HG03039 (cell line): Measurements from ENCODE around the gene CCDC83.
A peak's percentile ranks its signal among the peaks of the same experiment; 100 is the strongest.
"Not testable (repeated sequence)": the region's sequence is repeated elsewhere in the genome, so short reads cannot be mapped to it uniquely, and the experiment has no call there.

Experiments
- ATAC-seq: cut with Tn5 transposase; IDR thresholded peaks from one replicate; pipeline ENCODE4 v1.9.1; 2021; ENCODE audit warnings: mild to moderate bottlenecking, moderate library complexity; ENCODE audit not compliant: unreplicated experiment

Gene CCDC83

DNA sequence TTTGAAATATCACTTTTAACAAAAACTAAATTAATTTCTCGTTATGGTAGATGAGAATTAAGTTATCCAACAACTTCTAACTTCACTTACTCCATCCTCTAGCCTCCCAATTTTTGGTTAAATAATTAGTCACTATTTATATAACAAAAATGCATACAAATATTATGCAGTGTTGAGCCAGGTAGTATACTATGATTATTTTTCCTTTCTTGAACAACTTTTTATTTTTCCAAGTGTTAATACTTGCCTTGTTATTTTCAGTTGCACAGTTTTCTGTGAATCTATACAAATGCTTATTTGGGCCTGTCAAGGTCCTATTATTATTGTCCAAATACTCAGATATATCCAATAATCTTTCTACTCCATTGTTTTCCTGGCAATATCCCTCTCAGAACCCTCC is 19.9 kb upstream of the CCDC83 start:
- ATAC-seq = no peak

DNA sequence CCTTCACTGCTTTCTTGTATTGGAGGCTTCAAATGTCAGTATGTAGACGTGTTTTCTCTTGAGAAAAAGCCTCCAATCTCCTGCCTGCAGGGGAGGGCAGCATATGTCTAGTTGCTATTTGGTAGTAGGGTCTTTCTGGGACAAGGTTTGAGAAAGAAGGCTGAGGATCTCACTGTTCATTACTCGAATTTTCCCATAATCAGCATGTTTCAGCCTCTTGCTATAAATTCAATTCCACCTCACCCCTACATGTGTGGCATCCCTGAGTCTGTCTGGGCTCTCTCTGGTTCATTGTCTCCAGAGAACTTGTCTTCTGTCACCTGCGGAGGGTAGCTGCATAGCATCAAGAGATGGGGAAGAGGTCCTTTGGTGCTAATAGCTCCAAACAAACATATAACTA is 19.5 kb upstream of the CCDC83 start:
- ATAC-seq = no peak

DNA sequence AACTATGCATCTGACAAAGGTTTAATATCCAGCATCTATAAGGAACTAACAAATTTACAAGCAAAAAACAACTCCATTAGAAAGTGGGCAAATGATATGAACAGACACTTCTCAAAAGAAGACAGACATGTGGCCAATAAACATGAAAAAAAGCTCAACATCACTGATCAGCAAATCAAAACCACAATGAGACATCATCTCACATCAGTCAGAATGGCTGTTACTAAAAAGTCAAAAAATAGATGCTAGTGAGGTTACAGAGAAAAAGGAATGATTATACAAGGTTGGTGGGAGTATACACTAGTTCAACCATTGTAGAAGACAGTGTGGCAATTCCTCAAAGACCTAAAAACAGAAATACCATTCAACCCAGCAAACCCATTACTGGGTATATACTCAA is 14.3 kb upstream of the CCDC83 start:
- ATAC-seq = not testable (repeated sequence)

DNA sequence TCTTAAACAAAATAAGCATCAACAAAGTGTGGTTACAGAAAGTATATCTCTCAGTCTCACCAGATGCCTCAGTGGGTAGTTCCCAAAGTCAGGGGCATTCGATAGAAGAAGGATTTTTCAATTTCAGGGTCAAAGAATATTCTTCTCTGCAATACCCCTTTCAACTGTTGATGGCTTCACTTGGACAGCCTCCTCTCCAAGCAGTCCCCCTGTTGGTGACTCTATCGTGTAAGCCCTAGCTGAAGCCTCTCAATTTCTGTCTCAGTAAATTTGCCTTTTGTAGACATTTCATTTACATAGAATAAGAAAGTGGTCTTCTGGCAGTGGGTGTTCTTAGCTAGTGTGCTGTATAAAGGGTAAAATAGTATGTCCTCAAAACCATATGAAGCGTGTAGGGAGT is 11.3 kb upstream of the CCDC83 start:
- ATAC-seq = no peak

DNA sequence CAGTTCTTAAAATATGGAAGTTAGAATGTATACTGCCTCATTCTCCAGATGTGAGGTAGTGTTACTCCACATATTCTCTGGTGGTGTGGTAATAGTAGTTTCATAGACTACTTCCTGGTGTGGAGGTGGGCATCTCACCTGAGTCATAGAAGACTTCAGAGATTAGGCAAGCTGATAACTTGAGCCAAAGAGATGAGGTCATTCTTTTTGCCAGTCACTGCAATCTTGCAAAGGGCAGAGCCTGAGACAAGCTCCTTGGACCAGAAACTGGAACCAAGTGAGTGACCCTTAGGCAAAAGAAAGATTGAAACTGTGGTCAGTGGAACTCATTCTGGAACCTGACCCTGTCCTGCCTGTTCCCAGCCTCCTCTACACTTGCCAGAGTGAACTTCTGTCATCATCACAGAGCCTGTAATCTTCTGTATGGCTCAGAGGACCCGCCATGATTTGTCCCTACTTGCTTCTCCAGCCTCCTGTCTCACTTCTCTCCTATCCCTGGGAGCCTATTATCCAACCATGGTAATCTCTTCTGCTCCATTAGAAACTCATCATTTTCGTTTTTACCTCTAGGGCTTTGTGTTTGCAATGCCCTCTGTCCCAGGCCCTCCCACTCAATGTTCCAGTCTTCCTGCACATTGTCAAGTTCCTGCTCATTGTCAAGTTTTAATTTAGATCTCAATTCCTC is 10.6 kb upstream of the CCDC83 start:
- no peak for ATAC-seq

DNA sequence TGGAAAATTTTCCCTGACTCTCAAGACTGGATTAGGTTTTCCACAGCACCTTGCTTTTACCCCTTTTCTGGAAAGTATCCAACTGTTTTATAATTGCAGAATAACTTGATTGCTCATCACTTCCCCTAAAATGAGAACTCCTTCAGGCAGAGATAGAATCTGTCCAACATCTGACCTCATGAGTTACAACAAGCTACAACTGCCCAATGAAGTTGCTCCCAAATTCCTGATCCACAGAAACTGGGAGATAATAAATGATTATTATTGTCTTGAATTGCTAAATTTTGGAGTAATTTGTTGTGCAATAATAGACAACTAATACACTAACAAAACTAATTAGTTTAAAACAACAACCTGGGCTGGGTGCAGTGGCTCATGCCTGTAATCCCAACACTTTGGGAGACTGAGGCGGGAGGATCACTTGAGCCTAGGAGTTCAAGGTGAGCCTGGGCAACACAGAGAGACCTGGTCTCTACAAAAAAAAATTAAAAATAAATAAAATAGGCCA is 10.0 kb upstream of the CCDC83 start:
- ATAC-seq = no peak

DNA sequence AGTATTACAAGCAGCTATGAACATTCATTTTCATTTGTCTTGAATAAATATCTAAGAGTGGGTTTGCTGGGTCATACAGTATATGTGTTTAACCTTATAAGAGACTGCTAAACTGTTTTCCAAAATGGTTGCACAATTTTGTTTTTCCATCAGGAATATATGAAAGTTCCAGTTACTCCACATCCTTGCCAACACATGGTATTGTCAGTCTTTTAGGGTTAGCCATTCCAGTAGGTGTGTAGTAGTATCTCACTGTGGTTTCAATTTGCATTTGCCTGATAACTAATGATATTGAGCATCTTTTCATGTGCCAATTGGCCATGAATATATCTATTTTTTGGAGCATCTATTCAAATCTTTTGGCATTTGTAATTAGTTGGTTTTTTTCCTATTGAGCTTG is 7.7 kb upstream of the CCDC83 start:
- ATAC-seq = no peak

DNA sequence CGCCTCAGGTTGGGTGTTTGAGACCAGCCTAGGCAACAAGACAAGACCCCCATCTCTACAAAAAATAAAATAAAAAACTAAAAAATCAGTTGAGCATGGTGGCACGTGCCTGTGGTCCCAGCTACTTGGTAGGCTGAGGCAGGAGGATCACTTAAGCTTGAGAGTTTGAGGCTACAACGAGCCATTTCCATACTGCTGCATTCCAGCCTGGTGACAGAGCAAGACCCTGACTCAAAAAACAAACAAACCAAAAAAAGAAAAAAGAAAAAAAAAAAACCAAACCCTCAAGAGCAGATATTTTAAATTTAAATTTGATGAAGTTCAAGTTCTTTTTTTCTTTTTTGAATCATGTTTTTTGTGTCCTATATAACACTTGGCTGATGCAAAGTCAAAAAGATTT is 7.2 kb upstream of the CCDC83 start:
- no peak for ATAC-seq

DNA sequence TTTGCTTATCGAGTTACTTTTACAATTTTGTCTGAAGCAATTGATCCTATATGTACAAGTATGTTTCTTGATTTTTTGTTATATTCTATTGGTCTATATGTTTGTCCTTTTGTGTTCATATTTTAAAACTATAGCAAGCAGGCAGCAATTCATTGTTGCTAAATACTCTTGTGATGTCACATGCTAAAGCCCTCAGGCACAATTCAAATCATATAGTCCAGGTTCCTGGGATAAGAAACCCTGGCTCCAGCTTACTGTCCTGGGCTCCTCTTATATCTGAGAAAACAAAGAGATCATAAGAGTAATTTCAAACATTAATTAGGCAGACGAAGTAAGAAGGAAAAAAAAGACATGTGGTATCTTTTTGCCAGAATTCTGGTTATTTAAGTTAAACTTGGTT is 6.6 kb upstream of the CCDC83 start:
- no peak for ATAC-seq

DNA sequence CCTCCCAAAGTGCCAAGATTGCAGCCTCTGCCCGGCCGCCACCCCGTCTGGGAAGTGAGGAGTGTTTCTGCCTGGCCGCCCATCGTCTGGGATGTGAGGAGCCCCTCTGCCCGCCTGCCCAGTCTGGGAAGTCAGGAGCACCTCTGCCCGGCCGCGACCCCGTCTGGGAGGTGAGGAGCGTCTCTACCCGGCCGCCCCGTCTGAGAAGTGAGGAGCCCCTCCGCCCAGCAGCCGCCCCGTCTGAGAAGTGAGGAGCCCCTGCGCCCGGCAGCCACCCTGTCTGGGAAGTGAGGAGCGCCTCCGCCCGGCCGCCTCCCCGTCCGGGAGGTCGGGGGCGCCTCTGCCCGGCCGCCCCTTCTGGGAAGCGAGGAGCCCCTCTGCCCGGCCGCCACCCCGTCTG is 2.4 kb upstream of the CCDC83 start:
- ATAC-seq = not testable (repeated sequence)

DNA sequence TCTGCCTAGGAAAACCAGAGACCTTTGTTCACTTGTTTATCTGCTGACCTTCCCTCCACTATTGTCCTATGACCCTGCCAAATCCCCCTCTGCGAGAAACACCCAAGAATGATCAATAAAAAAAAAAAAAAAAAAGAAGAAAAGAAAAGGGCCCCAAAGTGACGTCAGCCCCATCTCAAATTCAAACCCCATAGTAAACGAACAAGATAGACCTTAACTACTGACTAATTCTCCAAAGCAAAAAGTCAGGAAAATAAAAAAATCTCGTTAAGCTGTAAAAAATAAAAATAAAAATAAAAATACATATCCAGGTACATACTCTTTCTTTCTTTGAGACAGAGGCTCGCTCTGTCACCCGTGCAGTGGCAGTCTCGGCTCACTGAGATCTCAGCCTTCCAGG is 1.6 kb upstream of the CCDC83 start:
- not testable (repeated sequence) for ATAC-seq

DNA sequence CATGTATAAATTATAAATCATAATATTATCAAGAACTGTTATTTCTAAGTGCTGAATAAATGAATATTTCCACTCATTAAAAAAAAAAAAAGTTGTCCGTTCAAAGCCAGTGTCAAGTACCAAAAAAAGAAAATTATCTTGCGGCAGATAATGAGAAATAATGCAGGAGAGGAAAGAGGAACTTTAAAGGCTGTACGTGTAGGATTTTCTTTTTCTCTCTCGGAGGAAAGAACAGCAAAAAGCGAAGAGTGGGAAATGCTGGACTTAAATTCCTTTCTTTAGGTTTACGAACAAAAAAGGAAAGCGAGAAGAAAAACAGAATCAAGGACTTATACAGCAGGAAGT is 999 bp upstream of the CCDC83 start:
- no peak for ATAC-seq

DNA sequence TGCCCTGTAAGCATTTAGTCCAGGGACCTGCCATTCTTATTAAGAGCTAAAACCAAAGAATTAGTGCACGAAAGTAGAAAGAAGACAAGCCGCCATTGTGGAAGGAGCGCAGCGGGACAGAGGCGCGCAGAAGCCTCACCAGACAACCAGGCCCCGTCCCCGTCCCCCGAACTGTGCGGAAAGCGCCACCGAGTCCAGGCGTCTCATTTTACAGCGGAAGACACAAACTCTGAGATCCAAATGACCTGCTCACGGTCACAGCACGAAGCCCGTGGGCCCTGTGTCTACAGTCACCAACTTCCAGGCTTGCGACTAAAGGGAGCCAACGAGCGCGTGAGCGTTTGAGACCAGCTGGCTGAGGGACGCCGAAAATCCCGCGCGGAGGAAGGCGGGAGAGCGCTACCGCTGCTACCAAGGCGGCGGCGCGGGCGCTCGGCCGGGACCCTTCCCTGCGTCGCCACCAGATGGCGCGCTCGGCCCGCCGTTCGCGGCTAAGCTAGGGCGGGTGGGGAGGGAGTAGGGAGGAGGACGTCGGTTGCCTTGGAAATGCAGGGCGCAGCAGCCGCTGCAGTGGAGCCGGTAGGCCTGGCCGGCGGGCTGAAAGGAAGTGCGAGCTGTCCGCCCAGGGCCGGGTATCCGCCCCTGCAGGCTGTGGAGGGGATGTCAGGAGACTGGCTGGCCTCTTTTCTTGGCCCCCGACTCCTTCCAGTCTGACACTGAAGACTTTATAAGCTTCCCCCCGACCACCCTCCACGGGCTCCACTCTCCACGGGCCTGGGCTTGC is 434 bp upstream of the CCDC83 start:
- peak; percentile 100 for ATAC-seq

DNA sequence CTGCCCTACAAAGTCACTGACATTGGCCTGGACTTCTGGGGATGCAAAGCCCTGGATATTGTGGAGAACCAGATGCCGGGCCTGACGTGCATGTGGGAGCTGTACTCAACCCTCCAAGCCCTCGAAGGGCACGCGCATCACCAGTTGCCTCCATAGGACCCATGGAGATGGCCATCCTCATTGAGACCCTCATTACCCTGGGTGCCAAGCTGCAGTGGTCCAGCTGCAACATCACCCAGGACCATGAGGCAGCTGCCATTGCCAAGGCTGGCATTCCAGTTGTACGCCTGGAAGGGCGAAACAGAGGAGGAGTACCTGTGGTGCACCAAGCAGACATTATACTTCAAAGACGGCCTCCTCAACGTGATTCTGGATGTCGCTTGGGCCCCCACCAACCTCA is 1.9 kb downstream of the CCDC83 start:
- ATAC-seq = no peak

DNA sequence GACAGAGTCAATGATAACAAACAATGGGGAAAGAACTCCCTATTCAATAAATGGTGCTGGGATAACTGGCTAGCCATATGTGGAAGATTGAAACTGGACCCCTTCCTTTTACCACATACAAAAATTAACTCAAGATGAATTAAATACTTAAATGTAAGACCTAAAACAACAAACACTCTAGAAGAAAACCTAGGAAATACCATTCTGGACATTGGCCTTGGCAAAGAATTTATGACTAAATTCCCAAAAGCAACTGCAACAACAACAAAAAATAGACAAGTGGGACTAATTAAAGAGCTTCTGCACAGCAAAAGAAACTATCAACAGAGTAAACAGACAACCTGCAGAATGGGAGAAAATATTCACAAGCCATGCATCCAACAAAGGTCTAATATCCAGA is 4.4 kb downstream of the CCDC83 start:
- not testable (repeated sequence) for ATAC-seq

DNA sequence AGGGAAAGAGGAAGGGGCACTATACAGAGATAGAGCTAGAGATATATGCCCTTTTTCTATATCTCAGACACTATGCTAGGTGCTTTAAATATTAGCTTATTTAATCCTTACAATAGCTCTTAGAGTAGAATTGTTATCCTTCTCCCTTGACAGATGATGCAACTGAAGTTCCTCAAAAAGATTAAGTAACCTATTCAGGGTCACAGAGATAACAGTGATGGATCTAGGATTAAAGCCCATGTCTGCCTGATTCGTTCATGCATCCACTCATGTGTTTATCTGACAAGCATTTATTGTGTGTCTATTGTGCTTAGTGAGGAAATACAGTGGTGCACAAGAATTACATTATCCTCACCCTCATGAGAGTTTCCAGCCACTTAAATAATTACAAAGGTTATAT is 8.7 kb downstream of the CCDC83 start:
- ATAC-seq = no peak

DNA sequence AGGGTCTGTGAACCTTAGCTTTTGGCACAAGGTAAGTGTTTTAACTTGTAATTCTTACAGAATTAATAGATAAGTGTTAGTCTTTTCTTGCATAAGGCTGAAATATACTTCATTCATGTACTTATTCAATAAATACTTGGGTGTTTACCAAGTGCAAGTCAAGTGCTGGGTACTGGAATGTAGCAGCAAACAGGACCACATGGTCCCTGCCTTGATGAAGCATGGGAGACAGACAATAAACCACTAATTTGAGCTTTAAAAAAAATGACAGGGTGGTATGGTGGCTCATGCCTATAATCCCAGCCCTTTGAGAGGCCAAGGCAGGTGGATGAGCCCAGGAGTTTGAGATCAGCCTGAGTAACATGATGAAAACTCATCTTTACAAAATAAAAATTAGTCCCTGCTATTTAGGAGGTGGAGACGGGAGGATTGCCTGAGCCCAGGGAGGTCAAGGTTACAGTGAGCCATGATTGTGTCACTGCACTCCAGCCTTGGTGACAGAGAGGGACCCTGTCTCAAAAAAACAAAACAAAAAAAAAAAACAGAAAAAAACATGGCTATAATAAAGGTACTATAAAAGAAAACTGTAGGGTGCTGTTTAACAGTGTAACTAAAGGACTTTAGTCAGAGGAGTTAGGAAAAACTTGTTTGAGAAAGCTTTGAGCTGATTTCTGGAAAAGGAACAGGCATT is 11.1 kb downstream of the CCDC83 start:
- ATAC-seq = no peak

DNA sequence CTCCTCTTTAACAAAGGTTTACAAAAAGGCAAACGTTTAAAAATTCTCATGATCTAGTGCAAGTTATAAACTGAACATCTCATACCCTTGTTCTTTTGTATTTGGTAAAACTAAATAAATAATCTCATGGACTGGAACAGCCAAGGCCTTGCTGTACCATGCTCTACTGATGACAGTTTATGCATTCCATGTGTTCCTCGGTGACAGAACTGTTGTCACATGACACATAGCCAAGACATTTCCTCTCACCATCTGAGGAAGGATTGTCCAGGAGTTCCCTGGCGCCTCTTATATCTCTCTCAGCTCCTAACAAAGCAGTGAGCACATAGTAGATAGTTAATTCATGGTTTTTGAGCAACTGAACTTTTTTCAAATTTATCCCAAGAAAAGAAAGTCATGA is 12.6 kb downstream of the CCDC83 start:
- no peak for ATAC-seq

DNA sequence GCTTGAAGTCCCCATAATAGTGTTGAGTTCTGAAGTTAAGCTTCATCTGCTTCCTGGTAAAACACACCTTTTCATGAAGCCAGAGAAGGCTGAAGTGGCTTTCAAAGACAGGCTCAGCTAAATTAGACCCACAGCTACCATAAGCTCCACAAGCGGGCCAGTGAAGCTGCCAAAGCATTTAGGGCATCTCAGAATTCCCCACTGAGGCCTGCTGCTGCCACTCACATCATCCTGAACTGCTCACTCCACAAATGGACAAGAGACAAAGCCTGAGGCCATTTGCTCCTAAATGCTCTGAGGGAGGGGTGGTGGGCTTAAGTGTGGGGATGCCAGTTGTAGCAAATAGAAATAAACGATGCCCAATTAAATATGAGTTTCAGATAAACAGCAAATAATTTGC is 14.6 kb downstream of the CCDC83 start:
- ATAC-seq = no peak

DNA sequence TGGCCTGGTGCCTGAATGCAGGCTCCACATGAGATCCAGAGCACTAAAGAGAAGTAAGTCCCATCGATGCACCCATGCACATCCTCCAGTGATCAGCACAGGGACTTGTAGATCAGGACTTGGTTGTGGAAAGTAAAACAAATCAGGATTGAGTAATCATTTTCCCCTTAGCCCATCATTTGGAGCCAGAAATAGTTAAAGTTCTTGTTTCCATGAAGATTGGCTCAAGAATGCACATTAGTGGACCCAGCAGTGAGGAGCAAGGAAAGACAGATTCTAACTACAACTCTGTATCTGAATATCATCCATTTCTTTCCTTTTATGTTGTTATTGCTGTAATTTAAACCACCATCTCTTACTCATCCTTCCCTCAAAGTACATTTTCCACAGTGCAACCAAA is 19.1 kb downstream of the CCDC83 start:
- no peak for ATAC-seq

DNA sequence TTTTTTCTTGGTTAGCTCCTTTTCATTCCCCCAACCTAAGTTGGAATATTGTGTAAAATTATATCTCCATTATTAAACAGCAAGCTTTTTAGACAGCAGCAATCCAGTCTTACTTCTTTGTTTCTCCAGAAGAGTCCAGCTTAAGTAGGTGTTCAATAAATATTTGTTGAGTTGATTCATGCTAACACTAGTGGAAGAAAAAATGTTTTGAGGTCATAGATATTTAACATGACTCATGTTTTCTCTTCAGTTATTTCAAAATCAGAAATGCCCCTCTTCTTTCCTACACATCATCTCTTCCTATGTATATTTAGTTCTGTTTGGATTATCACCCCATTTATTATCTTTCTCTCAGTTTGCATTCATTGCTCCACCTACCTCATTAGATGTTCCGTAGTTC is 20.3 kb downstream of the CCDC83 start:
- no peak for ATAC-seq

DNA sequence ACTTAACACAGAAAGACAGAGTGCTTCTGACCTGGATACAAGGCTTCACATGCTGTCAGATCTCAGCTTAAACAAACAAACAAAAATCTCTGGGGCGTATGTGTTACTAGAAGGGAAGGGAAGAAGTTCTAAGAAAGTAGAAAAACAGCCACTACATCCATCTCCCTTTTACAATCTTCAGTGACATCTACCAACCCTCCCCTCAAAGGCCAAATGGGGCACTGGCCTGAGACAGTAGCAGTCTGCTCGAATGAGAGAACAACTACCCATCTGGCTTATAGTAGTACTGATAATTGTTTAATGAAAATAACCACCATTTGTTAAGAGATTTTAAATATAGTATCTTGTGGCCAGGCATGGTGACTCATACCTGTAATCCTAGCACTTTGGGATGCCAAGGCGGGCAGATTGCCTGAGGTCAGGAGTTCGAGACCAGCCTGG is 29.4 kb downstream of the CCDC83 start:
- no peak for ATAC-seq
